H9 (cell line): ENCODE measurements around the gene ETV6. TPM values are rescaled to one million over a fixed set of nuclear protein-coding genes. Genes with fewer than 3 reads are reported as not detected.

Experiments
- DNase-seq: peaks from one replicate; pipeline ENCODE4 v3.0.0-alpha.2; 2017
- H2AFZ ChIP-seq: one replicate; pipeline ENCODE4 v1.6.1; 2013; ENCODE audit warnings: mild to moderate bottlenecking, low read length, control low read depth, moderate library complexity
- H2AK5ac ChIP-seq: 2 replicates; pipeline ENCODE4 v1.6.1; 2013; ENCODE audit warnings: low read length, control low read depth, mixed read lengths; ENCODE audit not compliant: insufficient read length
- H2BK120ac ChIP-seq: one replicate; pipeline ENCODE4 v1.6.1; 2013; ENCODE audit warnings: low read depth, mild to moderate bottlenecking, low read length, control low read depth, inconsistent platforms; ENCODE audit not compliant: poor library complexity, severe bottlenecking
- H2BK12ac ChIP-seq: 2 replicates; pipeline ENCODE4 v1.6.1; 2013; ENCODE audit warnings: low read length, control low read depth, mixed read lengths, low read depth; ENCODE audit not compliant: insufficient read length
- H2BK15ac ChIP-seq: 2 replicates; pipeline ENCODE4 v1.6.1; 2013; ENCODE audit warnings: low read depth, low read length, control low read depth
- H2BK20ac ChIP-seq: one replicate; pipeline ENCODE4 v1.6.1; 2013; ENCODE audit warnings: low read depth, mild to moderate bottlenecking, low read length, control low read depth, inconsistent platforms; ENCODE audit not compliant: poor library complexity, severe bottlenecking
- H2BK5ac ChIP-seq: 2 replicates; pipeline ENCODE4 v1.6.1; 2013; ENCODE audit warnings: low read length, control low read depth, mixed read lengths; ENCODE audit not compliant: insufficient read length
- H3K14ac ChIP-seq: 2 replicates; pipeline ENCODE4 v1.6.1; 2013; ENCODE audit warnings: low read length, control low read depth; ENCODE audit not compliant: insufficient read depth
- H3K18ac ChIP-seq: 2 replicates; pipeline ENCODE4 v1.6.1; 2013; ENCODE audit warnings: low read depth, mild to moderate bottlenecking, mixed read lengths, low read length, control low read depth; ENCODE audit not compliant: insufficient read length
- H3K23ac ChIP-seq: 2 replicates; pipeline ENCODE4 v1.6.1; 2013; ENCODE audit warnings: low read length, control low read depth, mixed read lengths, low read depth; ENCODE audit not compliant: insufficient read length
- H3K23me2 ChIP-seq: 2 replicates; pipeline ENCODE4 v1.6.1; 2013; ENCODE audit warnings: low read depth, mild to moderate bottlenecking, mixed read lengths, low read length, control low read depth; ENCODE audit not compliant: insufficient read length, poor library complexity, severe bottlenecking
- H3K27ac ChIP-seq: 2 replicates; pipeline ENCODE4 v1.5.1; 2013; ENCODE audit warnings: low read length, control low read depth, mixed read lengths, low read depth; ENCODE audit not compliant: insufficient read length
- H3K27me3 ChIP-seq: 2 replicates; pipeline ENCODE4 v1.6.1; 2013; ENCODE audit warnings: low read length, control low read depth, inconsistent platforms; ENCODE audit not compliant: insufficient read depth
- H3K4ac ChIP-seq: 2 replicates; pipeline ENCODE4 v1.6.1; 2013; ENCODE audit warnings: low read depth, mild to moderate bottlenecking, control low read depth, inconsistent platforms, low read length, moderate library complexity
- H3K4me1 ChIP-seq: 2 replicates; pipeline ENCODE4 v1.6.1; 2013; ENCODE audit warnings: low read length, control low read depth, inconsistent platforms; ENCODE audit not compliant: insufficient read depth
- H3K4me2 ChIP-seq: 2 replicates; pipeline ENCODE4 v1.6.1; 2013; ENCODE audit warnings: low read length, control low read depth, mixed read lengths; ENCODE audit not compliant: insufficient read length, insufficient read depth
- H3K56ac ChIP-seq: 2 replicates; pipeline ENCODE4 v1.6.1; 2013; ENCODE audit warnings: low read depth, mild to moderate bottlenecking, mixed read lengths, low read length, control low read depth; ENCODE audit not compliant: insufficient read length
- H3K79me1 ChIP-seq: 2 replicates; pipeline ENCODE4 v1.6.1; 2013; ENCODE audit warnings: low read depth, mild to moderate bottlenecking, moderate library complexity, low read length, control low read depth, inconsistent platforms; ENCODE audit not compliant: insufficient read depth, poor library complexity, severe bottlenecking
- H3K79me2 ChIP-seq: 2 replicates; pipeline ENCODE4 v1.6.1; 2013; ENCODE audit warnings: low read length, control low read depth, inconsistent platforms; ENCODE audit not compliant: insufficient read depth
- H3K9ac ChIP-seq: 2 replicates; pipeline ENCODE4 v1.6.1; 2013; ENCODE audit warnings: low read length, control low read depth, mixed read lengths; ENCODE audit not compliant: insufficient read length; ENCODE audit errors: extremely low read depth
- H3K9me3 ChIP-seq: one replicate; pipeline ENCODE4 v1.6.1; 2013; ENCODE audit warnings: low read depth, low read length, inconsistent platforms; ENCODE audit not compliant: control insufficient read depth
- H3T11ph ChIP-seq: one replicate; pipeline ENCODE4 v1.6.1; 2013; ENCODE audit warnings: mild to moderate bottlenecking, low read length, control low read depth, inconsistent platforms
- H4K20me1 ChIP-seq: one replicate; pipeline ENCODE4 v1.6.1; 2013; ENCODE audit not compliant: control insufficient read depth, insufficient read length, insufficient read depth
- H4K5ac ChIP-seq: 2 replicates; pipeline ENCODE4 v1.6.1; 2013; ENCODE audit warnings: low read depth, mild to moderate bottlenecking, mixed read lengths, low read length, control low read depth; ENCODE audit not compliant: insufficient read length
- H4K8ac ChIP-seq: replicated peaks from 2 replicates; pipeline ENCODE4 v1.6.1; 2013; ENCODE audit warnings: low read length, control low read depth, mixed read lengths, low read depth; ENCODE audit not compliant: insufficient read length
- H4K91ac ChIP-seq: 2 replicates; pipeline ENCODE4 v1.6.1; 2013; ENCODE audit warnings: low read depth, mild to moderate bottlenecking, moderate library complexity, mixed read lengths, low read length, control low read depth; ENCODE audit not compliant: insufficient read length
- H3K27ac Mint-ChIP-seq, 3 experiments: 2 replicates in 2 of 3; 3 replicates in 1 of 3; pipeline ENCODE4 v1.8.0; 2020 to 2021; ENCODE audit warnings: mixed read lengths in 3 of 3, mild to moderate bottlenecking in 1 of 3, moderate library complexity in 1 of 3
- H3K27me3 Mint-ChIP-seq: 2 replicates; pipeline ENCODE4 v1.8.0; 2021; ENCODE audit warnings: low read depth, mild to moderate bottlenecking, moderate library complexity, mixed read lengths
- H3K36me3 Mint-ChIP-seq, 3 experiments: 2 replicates in 2 of 3; 3 replicates in 1 of 3; pipeline ENCODE4 v1.8.0; 2020 to 2021; ENCODE audit warnings: low read depth in 3 of 3, mixed read lengths in 3 of 3; ENCODE audit not compliant: insufficient read depth in 1 of 3
- H3K4me1 Mint-ChIP-seq, 2 experiments: 2 replicates each; pipeline ENCODE4 v1.8.0; 2020; ENCODE audit warnings: mixed read lengths in 2 of 2
- H3K4me3 Mint-ChIP-seq, 2 experiments: 2 replicates in 1 of 2; 3 replicates in 1 of 2; pipeline ENCODE4 v1.8.0; 2020 to 2021; ENCODE audit warnings: mild to moderate bottlenecking in 2 of 2, mixed read lengths in 2 of 2, moderate library complexity in 1 of 2
- H3K9me3 Mint-ChIP-seq, 2 experiments: 2 replicates in 1 of 2; 3 replicates in 1 of 2; pipeline ENCODE4 v1.8.0; 2020; ENCODE audit warnings: mild to moderate bottlenecking in 2 of 2, mixed read lengths in 2 of 2, moderate library complexity in 1 of 2
- WGBS: extraction: QIAGEN DNeasy Blood & Tissue Kit; methylation state at CpG from one replicate; pipeline ENCODE4 v1.1.7; 2013; ENCODE audit warnings: missing lambda C conversion rate, low lambda C conversion rate, mixed read lengths; ENCODE audit not compliant: insufficient read length; ENCODE audit errors: extremely low coverage; 5-methylcytosine and 5-hydroxymethylcytosine counted together
- total RNA-seq: library from RNA; stranded (reverse); gene quantifications from 2 replicates; pipeline ENCODE4 v1.2.1, GENCODE V29; 2021
- TF ChIP-seq, protein P1 (sequence below): fragments of 200-600 bp; sonication (generic); conservative IDR thresholded peaks from 3 replicates; pipeline ENCODE4 v1.8.0; 2021; ENCODE audit warnings: antibody characterized with exemption, mild to moderate bottlenecking

ETV6 gene
- total RNA-seq, 1 experiment from 2014 or later, result 28.7 TPM

DNA sequence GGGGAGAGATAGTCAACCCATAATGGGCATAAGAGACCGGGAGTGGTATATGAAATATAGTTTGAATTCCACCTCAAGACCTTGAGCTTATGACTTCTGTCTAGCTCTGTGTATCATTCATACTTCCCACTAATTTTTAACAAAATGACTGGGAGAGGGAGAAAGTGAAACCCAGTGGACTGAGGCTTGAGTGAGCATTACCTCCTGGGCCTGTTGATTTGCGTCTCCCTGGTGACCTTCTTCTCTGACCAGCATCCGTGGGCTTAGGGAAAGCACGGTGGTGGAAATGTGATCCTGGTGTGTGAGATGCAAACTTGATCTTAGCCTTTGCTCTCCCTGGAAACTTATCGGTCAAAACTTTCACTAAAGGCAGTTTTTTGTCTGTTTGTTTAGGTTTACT lies 213.3 kb downstream of the ETV6 start:
- H3K4me2 ChIP-seq, result no peak overlapping the region
- no peak overlapping the region for H2BK5ac ChIP-seq

More for the DNA sequence above, 213.3 kb downstream of the ETV6 start:
- peaks cover 13 to 20% of the 10 kb centered on the region in 2 experiments for H3K9me3 Mint-ChIP-seq
- H3K4me1 ChIP-seq, result peaks cover 8% of the 10 kb centered on the region; the same call in 1 of the 2 replicates
- H3K18ac ChIP-seq, result no peak overlapping the region
- H3K4me3 Mint-ChIP-seq, result no peak overlapping the region
- peaks cover 25 to 36% (median 31%) of the 10 kb centered on the region in 3 experiments for H3K36me3 Mint-ChIP-seq
- TF ChIP-seq, protein P1, sequence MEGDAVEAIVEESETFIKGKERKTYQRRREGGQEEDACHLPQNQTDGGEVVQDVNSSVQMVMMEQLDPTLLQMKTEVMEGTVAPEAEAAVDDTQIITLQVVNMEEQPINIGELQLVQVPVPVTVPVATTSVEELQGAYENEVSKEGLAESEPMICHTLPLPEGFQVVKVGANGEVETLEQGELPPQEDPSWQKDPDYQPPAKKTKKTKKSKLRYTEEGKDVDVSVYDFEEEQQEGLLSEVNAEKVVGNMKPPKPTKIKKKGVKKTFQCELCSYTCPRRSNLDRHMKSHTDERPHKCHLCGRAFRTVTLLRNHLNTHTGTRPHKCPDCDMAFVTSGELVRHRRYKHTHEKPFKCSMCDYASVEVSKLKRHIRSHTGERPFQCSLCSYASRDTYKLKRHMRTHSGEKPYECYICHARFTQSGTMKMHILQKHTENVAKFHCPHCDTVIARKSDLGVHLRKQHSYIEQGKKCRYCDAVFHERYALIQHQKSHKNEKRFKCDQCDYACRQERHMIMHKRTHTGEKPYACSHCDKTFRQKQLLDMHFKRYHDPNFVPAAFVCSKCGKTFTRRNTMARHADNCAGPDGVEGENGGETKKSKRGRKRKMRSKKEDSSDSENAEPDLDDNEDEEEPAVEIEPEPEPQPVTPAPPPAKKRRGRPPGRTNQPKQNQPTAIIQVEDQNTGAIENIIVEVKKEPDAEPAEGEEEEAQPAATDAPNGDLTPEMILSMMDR, result no peak
- no peak overlapping the region for H2BK120ac ChIP-seq
- H3K23ac ChIP-seq, result no peak overlapping the region
- DNase-seq, result no peak
- no CpG with 5 or more reads among the region's 5 CpGs for WGBS
- no peak overlapping the region for H2AFZ ChIP-seq
- no peaks in the 10 kb centered on the region for H3K27me3 Mint-ChIP-seq
- H3K79me2 ChIP-seq, result 0 out of 2 replicates have a peak, but pooled peaks cover 2% of the 10 kb centered on the region
- H2BK15ac ChIP-seq, result no peak overlapping the region
- no peak overlapping the region for H3K9ac ChIP-seq
- H4K8ac ChIP-seq, result no peak overlapping the region
- no peak overlapping the region for H3T11ph ChIP-seq
- no peak overlapping the region for H4K5ac ChIP-seq
- no peaks in the 10 kb centered on the region for H3K9me3 ChIP-seq
- H2BK12ac ChIP-seq, result no peak overlapping the region
- no peak overlapping the region for H2AK5ac ChIP-seq
- H3K4ac ChIP-seq, result no peak overlapping the region
- H4K91ac ChIP-seq, result no peak overlapping the region
- H3K23me2 ChIP-seq, result no peaks in the 10 kb centered on the region
- H3K4me1 Mint-ChIP-seq, result peaks cover 23 to 45% of the 10 kb centered on the region in 2 experiments
- no peak overlapping the region for H2BK20ac ChIP-seq
- peak overlapping the region in 2 of 3 experiments; percentile 33 to 53; a peak in 1 of 7 replicates for H3K27ac Mint-ChIP-seq
- no peak overlapping the region for H3K27ac ChIP-seq
- H3K56ac ChIP-seq, result no peak overlapping the region
- no peaks in the 10 kb centered on the region for H4K20me1 ChIP-seq
- H3K14ac ChIP-seq, result no peak overlapping the region
- H3K79me1 ChIP-seq, result no peaks in the 10 kb centered on the region
- H3K27me3 ChIP-seq, result no peaks in the 10 kb centered on the region
